Activated naive CD4-positive, alpha-beta T cell treated with anti-CD3 and anti-CD28 coated beads, Interleukin-2, amount 50 U/mL, for 72 hours (primary cell): ENCODE data around the gene CPLX3. TPM values are rescaled to one million over a fixed set of nuclear protein-coding genes. Genes with fewer than 3 reads are reported as not detected.
A peak's percentile ranks its signal among the peaks of the same experiment; 100 is the strongest.

Source experiments
- ATAC-seq, 2 donors: fragments of 150-1000 bp; cut with Tn5 transposase; 2 replicates each; pipeline ENCODE4 v1.10.0; 2021; ENCODE audit warnings: mild to moderate bottlenecking in 2 of 2, moderate library complexity in 2 of 2
- DNase-seq, 2 donors: peaks; one replicate each; pipeline ENCODE4 v3.0.0; 2021 to 2022; ENCODE audit warnings: low spot score in 2 of 2
- H3K27ac Mint-ChIP-seq, 2 donors: one replicate each; pipeline ENCODE4 v1.8.0; 2022; ENCODE audit warnings: mild to moderate bottlenecking in 2 of 2, mixed read lengths in 2 of 2
- H3K36me3 Mint-ChIP-seq, 2 donors: one replicate each; pipeline ENCODE4 v1.8.0; 2022; ENCODE audit warnings: mixed read lengths in 2 of 2
- H3K9me3 Mint-ChIP-seq, 2 donors: one replicate each; pipeline ENCODE4 v1.8.0; 2022; ENCODE audit warnings: mixed read lengths in 2 of 2
- total RNA-seq, 2 donors: library from RNA; stranded (reverse); gene quantifications; one replicate each; pipeline ENCODE4 v1.2.3, GENCODE V29; 2022

Gene CPLX3
- total RNA-seq, 2 donors from 2014 or later = 0.25 TPM; not detected in 1

DNA sequence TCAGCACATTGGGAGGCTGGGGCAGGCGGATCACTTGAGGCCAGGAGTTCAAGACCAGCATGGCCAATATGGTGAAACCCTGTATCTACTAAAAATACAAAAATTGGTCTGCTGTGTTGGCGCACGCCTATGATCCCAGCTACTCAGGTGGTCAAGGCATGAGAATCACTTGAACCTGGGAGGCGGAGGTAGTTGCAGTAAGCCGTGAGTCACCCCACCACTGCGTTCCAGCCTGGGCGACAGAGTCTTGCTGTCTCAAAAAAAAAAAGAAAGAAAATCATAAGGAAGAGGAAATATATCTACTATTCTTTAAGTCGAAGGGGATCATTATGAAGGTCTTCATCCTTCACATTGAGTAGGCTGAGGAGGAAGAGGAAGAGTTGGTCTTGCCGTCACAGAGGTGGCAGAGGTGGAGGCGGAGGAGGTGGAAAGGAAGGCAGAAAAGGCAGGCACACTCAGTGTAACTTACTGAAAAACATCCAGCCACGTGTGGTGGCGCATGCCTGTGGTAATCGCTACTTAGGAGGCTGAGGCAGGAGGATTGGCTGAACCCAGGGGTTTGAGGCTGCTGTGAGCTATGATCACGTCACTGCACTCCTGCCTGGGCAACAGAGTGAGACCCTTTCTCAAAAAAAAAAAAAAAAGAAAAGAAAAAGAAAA lies 30.3 kb upstream of the CPLX3 start:
- peaks cover 8 to 24% of the 10 kb centered on the region in 2 donors for H3K36me3 Mint-ChIP-seq
- no peak for DNase-seq
- peak; percentile 28 to 49 for ATAC-seq
- H3K27ac Mint-ChIP-seq = peak overlapping the region; percentile 82 to 92
- H3K9me3 Mint-ChIP-seq = no peaks in the 10 kb centered on the region

DNA sequence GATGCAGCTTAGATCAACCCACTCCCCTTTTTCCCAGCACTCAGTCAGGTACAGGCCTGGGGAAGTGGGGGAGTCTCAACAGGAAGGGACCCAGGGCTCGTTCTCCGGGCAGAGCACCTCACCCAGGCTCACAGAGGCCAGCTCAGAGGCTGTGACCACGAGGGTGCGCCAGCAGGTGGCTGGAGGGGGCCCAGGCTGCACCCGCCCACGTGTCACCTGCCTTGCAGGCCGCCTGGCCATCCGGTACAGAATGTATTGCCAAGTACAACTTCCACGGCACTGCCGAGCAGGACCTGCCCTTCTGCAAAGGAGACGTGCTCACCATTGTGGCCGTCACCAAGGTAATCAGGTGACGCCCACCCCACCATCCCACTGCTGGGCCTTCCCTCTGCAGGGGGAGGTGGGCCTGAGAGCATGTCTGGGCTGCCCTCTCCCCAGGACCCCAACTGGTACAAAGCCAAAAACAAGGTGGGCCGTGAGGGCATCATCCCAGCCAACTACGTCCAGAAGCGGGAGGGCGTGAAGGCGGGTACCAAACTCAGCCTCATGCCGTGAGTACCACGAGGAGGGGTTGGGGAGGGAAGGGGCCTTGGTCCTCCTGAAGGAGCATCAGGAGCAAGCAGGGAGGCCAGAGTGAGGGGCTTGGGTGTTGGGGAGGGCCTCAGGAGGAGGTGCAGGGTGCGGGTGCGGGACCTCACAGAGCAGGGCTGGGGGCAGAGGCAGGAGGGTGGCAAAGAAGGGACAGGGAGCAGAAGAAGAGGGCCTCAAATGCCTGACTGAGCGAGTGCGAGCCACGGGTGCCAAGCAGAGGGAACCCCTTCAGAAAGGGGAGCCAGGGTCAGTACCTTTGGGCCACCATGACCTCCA lies 27.8 kb upstream of the CPLX3 start:
- Mint-ChIP-seq H3K27ac (peak overlapping the region; percentile 82 to 94), H3K9me3 (no peaks in the 10 kb centered on the region), H3K36me3 (peaks cover 0 to 17% of the 10 kb centered on the region in 2 donors)
- DNase-seq (no peak), ATAC-seq (no peak)

DNA sequence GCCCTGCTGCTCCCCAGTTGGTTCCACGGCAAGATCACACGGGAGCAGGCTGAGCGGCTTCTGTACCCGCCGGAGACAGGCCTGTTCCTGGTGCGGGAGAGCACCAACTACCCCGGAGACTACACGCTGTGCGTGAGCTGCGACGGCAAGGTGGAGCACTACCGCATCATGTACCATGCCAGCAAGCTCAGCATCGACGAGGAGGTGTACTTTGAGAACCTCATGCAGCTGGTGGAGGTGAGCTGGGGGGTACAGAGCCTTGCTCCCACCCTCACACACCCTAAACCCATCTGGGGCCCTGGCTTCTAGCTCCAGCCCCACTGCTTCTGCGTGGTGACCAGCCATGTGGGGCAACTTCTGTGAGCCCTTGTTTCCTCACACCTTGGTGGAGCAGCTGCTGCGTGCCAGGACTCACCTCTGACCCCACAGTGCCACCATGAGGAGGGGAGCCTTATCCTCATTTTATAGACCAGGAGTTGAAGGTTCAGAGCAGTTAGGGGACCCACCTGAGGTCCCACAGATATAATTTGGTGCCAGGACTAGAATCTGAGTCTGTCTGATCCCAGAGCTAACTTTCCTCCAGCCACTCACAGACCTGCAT lies 27.1 kb upstream of the CPLX3 start:
- ATAC-seq (peak; percentile 8 to 14), DNase-seq (no peak)
- Mint-ChIP-seq H3K36me3 (peaks cover 0 to 24% of the 10 kb centered on the region in 2 donors), H3K27ac (peak overlapping the region; percentile 82 to 85), H3K9me3 (no peaks in the 10 kb centered on the region)

GRCh38 chr15:74799856-74800558 lies 26.4 kb upstream of the CPLX3 start:
- ATAC-seq (peak; percentile 83 to 90), DNase-seq (peak; percentile 88 to 93)
- Mint-ChIP-seq H3K27ac (peak overlapping the region; percentile 82 to 90), H3K36me3 (peaks cover 0 to 29% of the 10 kb centered on the region in 2 donors), H3K9me3 (no peaks in the 10 kb centered on the region)

DNA sequence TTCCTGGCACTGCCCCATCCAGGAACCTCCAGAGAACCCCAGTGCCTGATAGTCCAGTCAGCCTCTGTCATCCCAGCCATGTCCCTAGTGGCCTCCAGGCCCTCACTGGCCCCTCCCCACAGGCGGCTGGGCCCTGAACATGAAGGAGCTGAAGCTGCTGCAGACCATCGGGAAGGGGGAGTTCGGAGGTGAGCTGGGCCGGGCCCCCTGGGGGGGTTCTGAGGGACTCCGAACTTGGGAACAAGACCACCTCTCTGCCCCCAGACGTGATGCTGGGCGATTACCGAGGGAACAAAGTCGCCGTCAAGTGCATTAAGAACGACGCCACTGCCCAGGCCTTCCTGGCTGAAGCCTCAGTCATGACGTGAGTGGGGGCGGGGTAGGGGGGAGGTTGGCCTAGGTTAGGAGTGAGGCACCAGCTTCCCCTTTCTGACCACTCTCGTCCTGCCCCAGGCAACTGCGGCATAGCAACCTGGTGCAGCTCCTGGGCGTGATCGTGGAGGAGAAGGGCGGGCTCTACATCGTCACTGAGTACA lies 25.8 kb upstream of the CPLX3 start:
- H3K27ac Mint-ChIP-seq = peak overlapping the region; percentile 82 to 90
- H3K9me3 Mint-ChIP-seq = no peaks in the 10 kb centered on the region
- DNase-seq = no peak
- H3K36me3 Mint-ChIP-seq = peaks cover 0 to 31% of the 10 kb centered on the region in 2 donors
- no peak for ATAC-seq

GRCh38 chr15:74801311-74801997 lies 25.0 kb upstream of the CPLX3 start:
- Mint-ChIP-seq H3K9me3 (no peaks in the 10 kb centered on the region), H3K36me3 (peaks cover 0 to 24% of the 10 kb centered on the region in 2 donors), H3K27ac (peak overlapping the region in 1 of 2 donors; percentile 77)
- no peak for DNase-seq
- ATAC-seq = no peak

DNA sequence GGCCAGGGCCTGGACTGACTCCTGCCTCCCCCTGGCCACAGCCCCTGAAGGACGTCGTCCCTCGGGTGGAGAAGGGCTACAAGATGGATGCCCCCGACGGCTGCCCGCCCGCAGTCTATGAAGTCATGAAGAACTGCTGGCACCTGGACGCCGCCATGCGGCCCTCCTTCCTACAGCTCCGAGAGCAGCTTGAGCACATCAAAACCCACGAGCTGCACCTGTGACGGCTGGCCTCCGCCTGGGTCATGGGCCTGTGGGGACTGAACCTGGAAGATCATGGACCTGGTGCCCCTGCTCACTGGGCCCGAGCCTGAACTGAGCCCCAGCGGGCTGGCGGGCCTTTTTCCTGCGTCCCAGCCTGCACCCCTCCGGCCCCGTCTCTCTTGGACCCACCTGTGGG lies 24.1 kb upstream of the CPLX3 start:
- Mint-ChIP-seq H3K27ac (peak overlapping the region in 1 of 2 donors; percentile 51), H3K36me3 (peaks cover 0 to 22% of the 10 kb centered on the region in 2 donors), H3K9me3 (no peaks in the 10 kb centered on the region)
- ATAC-seq (no peak), DNase-seq (no peak)

- DNase-seq = no peak
- H3K36me3 Mint-ChIP-seq = peaks cover 0 to 21% of the 10 kb centered on the region in 2 donors
- peak overlapping the region in 1 of 2 donors; percentile 35 for H3K27ac Mint-ChIP-seq
- ATAC-seq = no peak
- no peaks in the 10 kb centered on the region for H3K9me3 Mint-ChIP-seq
Observed at GRCh38 chr15:74802862-74803447, 23.5 kb upstream of the CPLX3 start.

- peak overlapping the region; percentile 35 to 93 for H3K27ac Mint-ChIP-seq
- no peak for DNase-seq
- H3K9me3 Mint-ChIP-seq = no peaks in the 10 kb centered on the region
- ATAC-seq = no peak
- H3K36me3 Mint-ChIP-seq = peaks cover 0 to 18% of the 10 kb centered on the region in 2 donors
Observed at GRCh38 chr15:74804935-74805334, 21.5 kb upstream of the CPLX3 start.

GRCh38 chr15:74807282-74807681 lies 19.1 kb upstream of the CPLX3 start:
- Mint-ChIP-seq H3K27ac (peak overlapping the region; percentile 69 to 84), H3K9me3 (no peaks in the 10 kb centered on the region), H3K36me3 (peaks cover 0 to 18% of the 10 kb centered on the region in 2 donors)
- DNase-seq (no peak), ATAC-seq (peak in 1 of 2 donors; percentile 11)

GRCh38 chr15:74808078-74808839 lies 18.2 kb upstream of the CPLX3 start:
- Mint-ChIP-seq H3K36me3 (peaks cover 0 to 14% of the 10 kb centered on the region in 2 donors), H3K9me3 (no peaks in the 10 kb centered on the region), H3K27ac (peak overlapping the region; percentile 69 to 84)
- no peak for ATAC-seq
- DNase-seq = no peak

DNA sequence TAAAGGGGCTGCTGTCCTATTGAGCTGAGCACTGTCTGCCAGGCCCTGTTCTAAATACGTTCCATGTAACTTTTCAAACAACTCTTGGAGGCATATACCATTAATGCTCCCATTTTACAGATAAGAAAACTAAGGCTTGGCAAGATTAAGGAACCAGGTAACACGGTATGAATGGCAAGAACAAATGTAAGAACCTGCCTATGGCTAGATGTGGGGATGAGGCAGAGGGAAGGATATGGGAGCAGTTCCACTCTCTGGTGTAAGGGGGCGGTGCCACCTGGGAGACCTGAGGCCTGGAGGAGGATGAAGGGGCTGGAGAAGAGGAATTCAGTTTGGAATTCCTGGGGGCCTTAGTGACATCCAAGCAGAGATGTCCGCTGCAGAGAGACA lies 17.6 kb upstream of the CPLX3 start:
- DNase-seq (no peak), ATAC-seq (no peak)
- Mint-ChIP-seq H3K36me3 (peaks cover 0 to 12% of the 10 kb centered on the region in 2 donors), H3K27ac (peak overlapping the region; percentile 10 to 77), H3K9me3 (no peaks in the 10 kb centered on the region)

- no peak for DNase-seq
- Mint-ChIP-seq H3K27ac (peak overlapping the region; percentile 36 to 77), H3K9me3 (no peaks in the 10 kb centered on the region), H3K36me3 (peaks cover 0 to 8% of the 10 kb centered on the region in 2 donors)
- no peak for ATAC-seq
Observed at GRCh38 chr15:74809242-74809641, 17.2 kb upstream of the CPLX3 start.

DNA sequence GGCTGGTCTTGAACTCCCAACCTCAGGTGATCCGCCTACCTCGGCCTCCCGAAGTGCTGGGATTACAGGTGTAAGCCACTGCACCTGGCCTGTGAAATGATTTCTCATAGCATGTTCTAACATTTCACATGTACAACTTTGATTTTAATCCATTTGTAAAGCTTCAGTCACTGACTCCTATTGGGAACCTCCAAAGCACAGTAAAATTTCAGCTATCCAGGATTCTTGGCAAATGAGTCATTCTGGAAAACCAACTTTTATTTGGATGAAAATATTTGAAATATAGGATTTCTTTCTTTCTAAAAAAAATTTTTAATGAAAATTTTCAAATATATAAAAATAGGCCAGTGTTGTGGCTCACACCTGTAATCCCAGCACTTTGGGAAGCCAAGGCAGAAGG lies 16.5 kb upstream of the CPLX3 start:
- peaks cover 0 to 2% of the 10 kb centered on the region in 2 donors for H3K36me3 Mint-ChIP-seq
- DNase-seq = no peak
- no peaks in the 10 kb centered on the region for H3K9me3 Mint-ChIP-seq
- H3K27ac Mint-ChIP-seq = peak overlapping the region in 1 of 2 donors; percentile 36
- ATAC-seq = no peak

DNA sequence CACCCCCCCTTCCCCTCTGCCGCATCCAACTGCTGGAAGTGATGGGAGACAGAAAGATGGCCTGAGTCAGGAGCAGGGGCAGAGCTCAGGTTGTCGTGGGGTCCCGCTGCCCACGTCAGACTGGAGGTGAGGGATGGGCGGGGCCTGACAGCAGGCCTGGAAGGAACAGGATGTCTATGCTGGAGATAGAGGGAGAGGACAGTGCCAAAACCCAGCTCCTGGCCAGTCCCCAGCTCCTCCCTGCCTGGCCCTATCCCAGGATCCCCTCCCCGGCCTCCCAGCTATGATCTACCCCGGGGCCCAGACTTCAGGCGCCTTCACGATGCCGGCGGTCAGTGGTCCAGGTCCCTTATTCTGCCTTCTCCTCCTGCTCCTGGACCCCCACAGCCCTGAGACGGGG lies 13.9 kb upstream of the CPLX3 start, which contains the start of gene LMAN1L:
Gene LMAN1L, plus strand, starts transcription at position 303 of the 400 bp plus-strand sequence. Its CDS starts 20 bp downstream, at position 323.
- DNase-seq (no peak), ATAC-seq (peak in 1 of 2 donors; percentile 20)
- Mint-ChIP-seq H3K27ac (peak within 1 kb of the TSS in 1 of 2 donors; percentile 8), H3K9me3 (no peaks in the 10 kb centered on the region), H3K36me3 (no peaks in the 10 kb centered on the region)
